Gastroesophageal sphincter (tissue), 4 donors: ENCODE results near the gene LHFPL5. TPM values are rescaled to one million over a fixed set of nuclear protein-coding genes. Genes with fewer than 3 reads are reported as not detected.

ENCODE experiments used
- ATAC-seq: fragments of 150-250 bp; one replicate; pipeline ENCODE4 v1.9.1; 2016; ENCODE audit warnings: mild to moderate bottlenecking, moderate library complexity
- H3K27ac ChIP-seq, 4 donors: fragments of 200-600 bp; sonication (generic) in 3 of 4; 1 replicate in 3 of 4; 2 replicates in 1 of 4; pipeline ENCODE4 v1.5.1; 2016 to 2019
- H3K27me3 ChIP-seq: fragments of 200-600 bp; sonication (generic); one replicate; pipeline ENCODE4 v1.5.1; 2019
- H3K36me3 ChIP-seq, 2 donors: fragments of 200-600 bp; sonication (generic); one replicate each; pipeline ENCODE4 v1.5.1; 2019; ENCODE audit warnings: control low read depth in 1 of 2
- H3K4me1 ChIP-seq, 3 donors: fragments of 200-600 bp; sonication (generic); 1 replicate in 2 of 3; 2 replicates in 1 of 3; pipeline ENCODE4 v1.5.1; 2016 to 2019; ENCODE audit warnings: control low read depth in 2 of 3
- H3K4me3 ChIP-seq, 2 donors: fragments of 200-600 bp; sonication (generic); one replicate each; pipeline ENCODE4 v1.5.1; 2019; ENCODE audit warnings: mild to moderate bottlenecking in 1 of 2, moderate library complexity in 1 of 2
- H3K9me3 ChIP-seq, 3 donors: fragments of 200-600 bp; sonication (generic); one replicate each; pipeline ENCODE4 v1.5.1; 2017 to 2019; ENCODE audit warnings: control low read depth in 2 of 3
- CTCF ChIP-seq, 4 experiments: fragments of 200-600 bp in 2 of 4; fragments of 450-650 bp in 2 of 4; sonication (generic) in 1 of 4; IDR thresholded peaks; one replicate each; pipeline ENCODE4 v1.5.1; 2017 to 2019; ENCODE audit warnings: antibody characterized with exemption in 4 of 4, mild to moderate bottlenecking in 2 of 4, moderate library complexity in 2 of 4
- EP300 ChIP-seq: sonication (generic); formaldehyde crosslinking; IDR thresholded peaks from one replicate; pipeline ENCODE4 v1.6.1; 2017; ENCODE audit warnings: antibody characterized with exemption, mild to moderate bottlenecking
- POLR2A ChIP-seq, 2 donors: fragments of 450-650 bp; IDR thresholded peaks; one replicate each; pipeline ENCODE4 v1.6.1; 2017; ENCODE audit warnings: antibody characterized with exemption in 2 of 2, mild to moderate bottlenecking in 2 of 2, moderate library complexity in 1 of 2
- POLR2AphosphoS5 ChIP-seq: sonication (generic); formaldehyde crosslinking; IDR thresholded peaks from one replicate; pipeline ENCODE4 v1.6.1; 2017; ENCODE audit warnings: antibody characterized with exemption
- WGBS, 2 donors: methylation state at CpG; one replicate each; pipeline ENCODE4 v1.1.5; 2018; ENCODE audit warnings: low coverage in 1 of 2; 5-methylcytosine and 5-hydroxymethylcytosine counted together
- total RNA-seq, 4 donors: library from RNA; depleted of rRNA; stranded (reverse); fragments of >200 nt; gene quantifications; one replicate each; pipeline ENCODE4 v1.1.0, GENCODE V29; 2016

LHFPL5 gene
- total RNA-seq, 4 donors from 2014 or later = not detected

- no peaks in the 10 kb centered on the region for H3K9me3 ChIP-seq
- peaks cover 47% of the 10 kb centered on the region for H3K27me3 ChIP-seq
- no peak for TF ChIP-seq EP300
- no peak for TF ChIP-seq POLR2A (IDR thresholded peaks at IDR 0.05)
- no peak for TF ChIP-seq CTCF (IDR thresholded peaks at IDR 0.05)
- no peak for TF ChIP-seq POLR2AphosphoS5
- WGBS, 2 donors = 75 to 89% methylated on average over 4 of the region's 4 CpGs
- H3K4me1 ChIP-seq = no peaks in the 10 kb centered on the region
- no peak for ATAC-seq
- H3K4me3 ChIP-seq = no peak overlapping the region
- no peaks in the 10 kb centered on the region for H3K36me3 ChIP-seq
- no peak overlapping the region for H3K27ac ChIP-seq
Observed at GRCh38 chr6:35796236-35796635, 8.9 kb upstream of the LHFPL5 start.

- no peaks in the 10 kb centered on the region for H3K9me3 ChIP-seq
- H3K27ac ChIP-seq = no peak overlapping the region
- no peak for ATAC-seq
- no peak overlapping the region for H3K4me3 ChIP-seq
- TF ChIP-seq CTCF (IDR thresholded peaks at IDR 0.05) = no peak
- no peak for TF ChIP-seq EP300
- no peak for TF ChIP-seq POLR2A (IDR thresholded peaks at IDR 0.05)
- no peak for TF ChIP-seq POLR2AphosphoS5
- no peaks in the 10 kb centered on the region for H3K36me3 ChIP-seq
- H3K4me1 ChIP-seq = no peaks in the 10 kb centered on the region
- 50 to 80% methylated on average over 2 to 7 of the region's 8 CpGs for WGBS, 2 donors
- peaks cover 36% of the 10 kb centered on the region for H3K27me3 ChIP-seq
Observed at GRCh38 chr6:35797837-35798526, 7.2 kb upstream of the LHFPL5 start.

GRCh38 chr6:35798706-35799105 lies 6.4 kb upstream of the LHFPL5 start:
- Histone ChIP-seq H3K27me3 (peaks cover 39% of the 10 kb centered on the region), H3K27ac (no peak overlapping the region), H3K4me1 (no peaks in the 10 kb centered on the region), H3K4me3 (no peak overlapping the region), H3K36me3 (no peaks in the 10 kb centered on the region), H3K9me3 (no peaks in the 10 kb centered on the region)
- 51 to 76% methylated on average over 4 to 5 of the region's 5 CpGs for WGBS, 2 donors
- TF ChIP-seq POLR2AphosphoS5 (no peak), POLR2A (IDR thresholded peaks at IDR 0.05) (no peak), EP300 (no peak), CTCF (IDR thresholded peaks at IDR 0.05) (no peak)
- ATAC-seq = no peak

GRCh38 chr6:35801148-35801547 lies 4.0 kb upstream of the LHFPL5 start:
- H3K4me1 ChIP-seq = peaks cover 0 to 7% (median 0%) of the 10 kb centered on the region in 3 donors
- peaks cover 48% of the 10 kb centered on the region for H3K27me3 ChIP-seq
- H3K27ac ChIP-seq = no peak overlapping the region
- ATAC-seq = no peak
- no peaks in the 10 kb centered on the region for H3K36me3 ChIP-seq
- 53 to 72% methylated on average over 3 of the region's 3 CpGs for WGBS, 2 donors
- H3K4me3 ChIP-seq = no peak overlapping the region
- H3K9me3 ChIP-seq = no peaks in the 10 kb centered on the region
- no peak for TF ChIP-seq CTCF (IDR thresholded peaks at IDR 0.05)
- TF ChIP-seq POLR2AphosphoS5 = no peak
- TF ChIP-seq EP300 = no peak

- Histone ChIP-seq H3K36me3 (no peaks in the 10 kb centered on the region), H3K4me1 (peaks cover 0 to 7% (median 0%) of the 10 kb centered on the region in 3 donors), H3K9me3 (no peaks in the 10 kb centered on the region), H3K27me3 (peaks cover 65% of the 10 kb centered on the region), H3K4me3 (no peak overlapping the region), H3K27ac (no peak overlapping the region)
- ATAC-seq = no peak
- TF ChIP-seq POLR2A (IDR thresholded peaks at IDR 0.05) (no peak), POLR2AphosphoS5 (no peak)
- 14 to 32% methylated on average over 3 of the region's 3 CpGs for WGBS, 2 donors
Observed at GRCh38 chr6:35808688-35809087, 3.5 kb downstream of the LHFPL5 start.
